PC-9 (cell line): ENCODE results near the gene GRIFIN. TPM values are rescaled to one million over a fixed set of nuclear protein-coding genes. Genes with fewer than 3 reads are reported as not detected.
"Not testable (repeated sequence)": the region's sequence is repeated elsewhere in the genome, so short reads cannot be mapped to it uniquely, and the experiment has no call there.

Experiments
- BruUV-seq: library from RNA; stranded (reverse); fragments of 400-500 nt; replicated peaks from 2 replicates; lab custom pipeline; 2021; lab: Mats Ljungman, UMichigan
- CTCF ChIA-PET: fragments of 300-600 bp; sonication (Branson Sonifier 250); formaldehyde crosslinking; loops from one replicate; lab custom pipeline; 2022; ENCODE audit warnings: antibody characterized with exemption; lab: Charles Lee
- POLR2A ChIA-PET: fragments of 300-600 bp; sonication (Branson Sonifier 250); formaldehyde crosslinking; loops from one replicate; lab custom pipeline; 2022; ENCODE audit warnings: antibody characterized with exemption; ENCODE audit not compliant: unreplicated experiment; lab: Charles Lee
- DNase-seq, 2 experiments: peaks; one replicate each; pipeline versions ENCODE4 v3.0.0 to v3.0.0-alpha.2; 2015 to 2022; ENCODE audit warnings: mixed read lengths in 1 of 2
- H2AFZ ChIP-seq: fragments of 200-600 bp; sonication (generic); 2 replicates; pipeline ENCODE4 v1.8.1; 2017; ENCODE audit warnings: antibody characterized with exemption
- H3F3A ChIP-seq: fragments of 200-600 bp; sonication (generic); 2 replicates; pipeline ENCODE4 v1.8.1; 2017; ENCODE audit warnings: antibody characterized with exemption, mild to moderate bottlenecking, low read depth; ENCODE audit not compliant: insufficient read depth
- H3K27ac ChIP-seq: fragments of 200-600 bp; sonication (generic); 2 replicates; pipeline ENCODE4 v1.6.1; 2016; ENCODE audit warnings: mixed run types
- H3K27me3 ChIP-seq: fragments of 200-600 bp; sonication (generic); 2 replicates; pipeline ENCODE4 v1.6.1; 2016; ENCODE audit warnings: low read depth, mixed run types; ENCODE audit not compliant: insufficient read depth
- H3K36me3 ChIP-seq: fragments of 200-600 bp; sonication (generic); 2 replicates; pipeline ENCODE4 v1.6.1; 2016; ENCODE audit warnings: low read depth, mixed run types
- H3K4me1 ChIP-seq: fragments of 200-600 bp; sonication (generic); replicated peaks from 2 replicates; pipeline ENCODE4 v1.6.1; 2016; ENCODE audit warnings: mixed run types; ENCODE audit not compliant: insufficient read depth
- H3K4me2 ChIP-seq: fragments of 200-600 bp; sonication (generic); 2 replicates; pipeline ENCODE4 v1.6.1; 2017; ENCODE audit warnings: mixed run types
- H3K4me3 ChIP-seq: fragments of 200-600 bp; sonication (generic); 2 replicates; pipeline ENCODE4 v1.6.1; 2016; ENCODE audit warnings: mixed run types
- H3K79me2 ChIP-seq: fragments of 200-600 bp; sonication (generic); 2 replicates; pipeline ENCODE4 v1.6.1; 2017; ENCODE audit warnings: low read depth, mixed run types
- H3K9me2 ChIP-seq: fragments of 200-600 bp; sonication (generic); 2 replicates; pipeline ENCODE4 v1.8.1; 2017; ENCODE audit warnings: mild to moderate bottlenecking; ENCODE audit not compliant: insufficient read depth
- H3K9me3 ChIP-seq: fragments of 200-600 bp; sonication (generic); 2 replicates; pipeline ENCODE4 v1.8.1; 2016; ENCODE audit warnings: low read depth; ENCODE audit not compliant: insufficient read depth
- H4K20me1 ChIP-seq: fragments of 200-600 bp; sonication (generic); 2 replicates; pipeline ENCODE4 v1.8.1; 2017; ENCODE audit not compliant: insufficient read depth
- EZH2 ChIP-seq: fragments of 200-600 bp; sonication (generic); IDR thresholded peaks from 2 replicates; pipeline ENCODE4 v1.8.0; 2017; ENCODE audit warnings: antibody characterized with exemption, low read depth
- intact Hi-C: fragments of 100-400 bp; cut with micrococcal nuclease; formaldehyde crosslinking; loops from one replicate; pipeline ENCODE4 v1.10.0; 2022; ENCODE audit not compliant: unreplicated experiment
- total RNA-seq: library from RNA; stranded (reverse); gene quantifications from 2 replicates; pipeline ENCODE4 v1.2.3, GENCODE V29; 2021
- TF ChIP-seq, protein P1 (sequence below): fragments of 200-600 bp; sonication (generic); conservative IDR thresholded peaks from 2 replicates; pipeline ENCODE4 v1.6.1; 2017; ENCODE audit warnings: mixed run types, antibody characterized with exemption, mild to moderate bottlenecking, moderate library complexity

Gene GRIFIN
- total RNA-seq, 1 experiment from 2014 or later: not detected

- no peaks in the 10 kb centered on the region for H3K27me3 ChIP-seq
- no peak overlapping the region for H2AFZ ChIP-seq
- no peaks in the 10 kb centered on the region for H4K20me1 ChIP-seq
- H3K4me2 ChIP-seq: no peak overlapping the region
- TF ChIP-seq EZH2: no peak
- TF ChIP-seq, protein P1, sequence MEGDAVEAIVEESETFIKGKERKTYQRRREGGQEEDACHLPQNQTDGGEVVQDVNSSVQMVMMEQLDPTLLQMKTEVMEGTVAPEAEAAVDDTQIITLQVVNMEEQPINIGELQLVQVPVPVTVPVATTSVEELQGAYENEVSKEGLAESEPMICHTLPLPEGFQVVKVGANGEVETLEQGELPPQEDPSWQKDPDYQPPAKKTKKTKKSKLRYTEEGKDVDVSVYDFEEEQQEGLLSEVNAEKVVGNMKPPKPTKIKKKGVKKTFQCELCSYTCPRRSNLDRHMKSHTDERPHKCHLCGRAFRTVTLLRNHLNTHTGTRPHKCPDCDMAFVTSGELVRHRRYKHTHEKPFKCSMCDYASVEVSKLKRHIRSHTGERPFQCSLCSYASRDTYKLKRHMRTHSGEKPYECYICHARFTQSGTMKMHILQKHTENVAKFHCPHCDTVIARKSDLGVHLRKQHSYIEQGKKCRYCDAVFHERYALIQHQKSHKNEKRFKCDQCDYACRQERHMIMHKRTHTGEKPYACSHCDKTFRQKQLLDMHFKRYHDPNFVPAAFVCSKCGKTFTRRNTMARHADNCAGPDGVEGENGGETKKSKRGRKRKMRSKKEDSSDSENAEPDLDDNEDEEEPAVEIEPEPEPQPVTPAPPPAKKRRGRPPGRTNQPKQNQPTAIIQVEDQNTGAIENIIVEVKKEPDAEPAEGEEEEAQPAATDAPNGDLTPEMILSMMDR: no peak
- H3K79me2 ChIP-seq: no peaks in the 10 kb centered on the region
- ChIA-PET CTCF (interaction anchor here (0.6 to 1.3 kb wide), 3 partner anchors 9 to 223 kb away, joined by 3 to 8 read pairs (median 6); no protein-coding TSS in a partner anchor), POLR2A (no interaction called here)
- no peaks in the 10 kb centered on the region for H3K36me3 ChIP-seq
- H3K4me1 ChIP-seq: peaks cover 11% of the 10 kb centered on the region
- no peak overlapping the region for H3K4me3 ChIP-seq
- intact Hi-C loops: no loop called here
- H3F3A ChIP-seq: peaks cover 9% of the 10 kb centered on the region
- no peak overlapping the region for H3K27ac ChIP-seq
- no peaks in the 10 kb centered on the region for H3K9me3 ChIP-seq
- no peak for DNase-seq
- H3K9me2 ChIP-seq: no peaks in the 10 kb centered on the region
- no TSS peak for BruUV-seq
Observed at GRCh38 chr7:2459674-2460073, 16.5 kb downstream of the GRIFIN start.

- not testable (repeated sequence) for H3K79me2 ChIP-seq, H3K9me2 ChIP-seq, H3K4me3 ChIP-seq, DNase-seq, H3K27ac ChIP-seq, H3K4me2 ChIP-seq, BruUV-seq, H3K9me3 ChIP-seq, H3K36me3 ChIP-seq, H3K27me3 ChIP-seq, H4K20me1 ChIP-seq, H2AFZ ChIP-seq
- ChIA-PET POLR2A (interaction anchor here (0.6 kb wide), 2 partner anchors 100 to 251 kb away, joined by 3 to 4 read pairs; no protein-coding TSS in a partner anchor), CTCF (interaction anchor here (0.6 kb wide), 1 partner anchor 471 kb away, joined by 10 read pairs; no protein-coding TSS in a partner anchor)
- intact Hi-C loops: loop anchor here (5.0 kb wide), 1 partner anchor 408 kb away; no protein-coding TSS in a partner anchor
- peaks cover 11% of the 10 kb centered on the region for H3F3A ChIP-seq
- H3K4me1 ChIP-seq: peaks cover 12% of the 10 kb centered on the region
Observed at GRCh38 chr7:2453849-2454248, 22.3 kb downstream of the GRIFIN start.

GRCh38 chr7:2452643-2453270 lies 23.4 kb downstream of the GRIFIN start:
- no TSS peak for BruUV-seq

More at GRCh38 chr7:2452643-2453270, 23.4 kb downstream of the GRIFIN start:
- H3K9me3 ChIP-seq: no peaks in the 10 kb centered on the region
- no peak overlapping the region for H3K4me2 ChIP-seq
- POLR2A ChIA-PET: interaction anchor here (0.6 kb wide), 1 partner anchor 56 kb away, joined by 34 read pairs; no protein-coding TSS in a partner anchor
- H3K36me3 ChIP-seq: no peaks in the 10 kb centered on the region
- H3K79me2 ChIP-seq: no peaks in the 10 kb centered on the region
- H3K27me3 ChIP-seq: no peaks in the 10 kb centered on the region
- CTCF ChIA-PET: interaction anchor here (0.5 to 1.9 kb wide), 3 partner anchors 16 to 257 kb away, joined by 3 to 25 read pairs (median 11); partner anchors contain the start of gene BRAT1
- no peak overlapping the region for H3K4me3 ChIP-seq
- no peak for DNase-seq
- no peaks in the 10 kb centered on the region for H4K20me1 ChIP-seq
- peaks cover 8% of the 10 kb centered on the region; the same call in 1 of the 2 replicates for H3K4me1 ChIP-seq
- intact Hi-C loops: loop anchor here (5.0 kb wide), 1 partner anchor 410 kb away; no protein-coding TSS in a partner anchor
- H3K27ac ChIP-seq: no peak overlapping the region
- peaks cover 16% of the 10 kb centered on the region; the same call in 1 of the 2 replicates for H3F3A ChIP-seq
- TF ChIP-seq, protein P1: no peak
- no peak for TF ChIP-seq EZH2
- no peaks in the 10 kb centered on the region for H3K9me2 ChIP-seq
- H2AFZ ChIP-seq: no peak overlapping the region
